Osteocyte (in vitro differentiated cells): Measurements from ENCODE around the gene FKBP10. TPM values are rescaled to one million over a fixed set of nuclear protein-coding genes. Genes with fewer than 3 reads are reported as not detected.

Source experiments
- DNase-seq: peaks from one replicate; pipeline ENCODE4 v3.0.0; 2021; ENCODE audit warnings: mixed read lengths; ENCODE audit not compliant: unreplicated experiment; ENCODE audit errors: extremely low spot score
- H3K27ac Mint-ChIP-seq: one replicate; pipeline ENCODE4 v1.8.0; 2021; ENCODE audit warnings: mild to moderate bottlenecking, mixed read lengths; ENCODE audit not compliant: unreplicated experiment
- H3K27me3 Mint-ChIP-seq: one replicate; pipeline ENCODE4 v1.8.0; 2021; ENCODE audit warnings: mixed read lengths; ENCODE audit not compliant: unreplicated experiment
- H3K36me3 Mint-ChIP-seq: one replicate; pipeline ENCODE4 v1.8.0; 2021; ENCODE audit warnings: mixed read lengths; ENCODE audit not compliant: unreplicated experiment
- H3K4me1 Mint-ChIP-seq: one replicate; pipeline ENCODE4 v1.8.0; 2021; ENCODE audit warnings: mixed read lengths; ENCODE audit not compliant: unreplicated experiment
- H3K4me3 Mint-ChIP-seq: one replicate; pipeline ENCODE4 v1.8.0; 2021; ENCODE audit warnings: mild to moderate bottlenecking, moderate library complexity, mixed read lengths; ENCODE audit not compliant: unreplicated experiment
- H3K9me3 Mint-ChIP-seq: one replicate; pipeline ENCODE4 v1.8.0; 2021; ENCODE audit warnings: mixed read lengths; ENCODE audit not compliant: unreplicated experiment
- long read RNA-seq: library from polyadenylated mRNA; unstranded; transcript quantifications from one replicate; pipeline ENCODE4 v2.0.0, GENCODE V29; 2021
- total RNA-seq: library from RNA; stranded (reverse); gene quantifications from 2 replicates; pipeline ENCODE4 v1.2.1, GENCODE V29; 2021
- TF ChIP-seq, protein P1 (sequence below): fragments of 200-600 bp; sonication (generic); IDR thresholded peaks from 2 replicates; pipeline ENCODE4 v1.5.0; 2021; ENCODE audit warnings: antibody characterized with exemption, mild to moderate bottlenecking, moderate library complexity

The FKBP10 gene, protein sequence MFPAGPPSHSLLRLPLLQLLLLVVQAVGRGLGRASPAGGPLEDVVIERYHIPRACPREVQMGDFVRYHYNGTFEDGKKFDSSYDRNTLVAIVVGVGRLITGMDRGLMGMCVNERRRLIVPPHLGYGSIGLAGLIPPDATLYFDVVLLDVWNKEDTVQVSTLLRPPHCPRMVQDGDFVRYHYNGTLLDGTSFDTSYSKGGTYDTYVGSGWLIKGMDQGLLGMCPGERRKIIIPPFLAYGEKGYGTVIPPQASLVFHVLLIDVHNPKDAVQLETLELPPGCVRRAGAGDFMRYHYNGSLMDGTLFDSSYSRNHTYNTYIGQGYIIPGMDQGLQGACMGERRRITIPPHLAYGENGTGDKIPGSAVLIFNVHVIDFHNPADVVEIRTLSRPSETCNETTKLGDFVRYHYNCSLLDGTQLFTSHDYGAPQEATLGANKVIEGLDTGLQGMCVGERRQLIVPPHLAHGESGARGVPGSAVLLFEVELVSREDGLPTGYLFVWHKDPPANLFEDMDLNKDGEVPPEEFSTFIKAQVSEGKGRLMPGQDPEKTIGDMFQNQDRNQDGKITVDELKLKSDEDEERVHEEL
- 408 and 426 TPM in 2 replicates for total RNA-seq
- long read RNA-seq, partial matches to known transcripts = 7 of 12 reads
- long read RNA-seq, other reads (novel, unspliced or antisense) = 0 of 12 reads

DNA sequence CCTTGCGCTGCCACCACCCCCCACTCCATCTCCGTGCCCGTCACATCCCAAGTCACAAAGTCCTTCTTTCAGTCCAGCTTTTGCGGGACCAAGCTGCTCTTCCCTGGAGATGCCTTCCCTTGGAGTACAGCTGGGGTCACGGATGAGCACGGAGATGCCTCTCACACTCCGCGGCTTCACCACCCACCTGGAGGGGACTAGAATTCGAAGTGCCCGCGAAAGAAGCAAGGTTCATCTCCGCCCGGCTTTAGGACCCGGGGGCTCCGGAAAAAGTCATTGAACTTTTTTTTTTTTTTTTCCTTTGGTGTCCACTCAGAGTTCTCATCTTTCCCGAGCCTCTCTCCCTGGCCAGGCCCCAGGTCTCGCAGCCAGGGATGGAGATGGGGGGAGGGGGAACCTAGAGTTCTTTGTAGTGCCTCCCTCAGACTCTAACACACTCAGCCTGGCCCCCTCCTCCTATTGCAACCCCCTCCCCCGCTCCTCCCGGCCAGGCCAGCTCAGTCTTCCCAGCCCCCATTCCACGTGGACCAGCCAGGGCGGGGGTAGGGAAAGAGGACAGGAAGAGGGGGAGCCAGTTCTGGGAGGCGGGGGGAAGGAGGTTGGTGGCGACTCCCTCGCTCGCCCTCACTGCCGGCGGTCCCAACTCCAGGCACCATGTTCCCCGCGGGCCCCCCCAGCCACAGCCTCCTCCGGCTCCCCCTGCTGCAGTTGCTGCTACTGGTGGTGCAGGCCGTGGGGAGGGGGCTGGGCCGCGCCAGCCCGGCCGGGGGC is at the start of gene FKBP10:
Gene FKBP10 (plus strand): TSS at position 624 of the 771 bp plus-strand sequence. CDS start 31 bp downstream, at position 655.
- Mint-ChIP-seq H3K4me1 (peaks cover 37% of the 10 kb centered on the region), H3K9me3 (no peaks in the 10 kb centered on the region), H3K27me3 (no peaks in the 10 kb centered on the region), H3K36me3 (peaks cover 14% of the 10 kb centered on the region), H3K27ac (peak within 1 kb of the TSS; percentile 90), H3K4me3 (peak within 1 kb of the TSS; percentile 99)
- peak; percentile 92 for DNase-seq
- TF ChIP-seq, protein P1, sequence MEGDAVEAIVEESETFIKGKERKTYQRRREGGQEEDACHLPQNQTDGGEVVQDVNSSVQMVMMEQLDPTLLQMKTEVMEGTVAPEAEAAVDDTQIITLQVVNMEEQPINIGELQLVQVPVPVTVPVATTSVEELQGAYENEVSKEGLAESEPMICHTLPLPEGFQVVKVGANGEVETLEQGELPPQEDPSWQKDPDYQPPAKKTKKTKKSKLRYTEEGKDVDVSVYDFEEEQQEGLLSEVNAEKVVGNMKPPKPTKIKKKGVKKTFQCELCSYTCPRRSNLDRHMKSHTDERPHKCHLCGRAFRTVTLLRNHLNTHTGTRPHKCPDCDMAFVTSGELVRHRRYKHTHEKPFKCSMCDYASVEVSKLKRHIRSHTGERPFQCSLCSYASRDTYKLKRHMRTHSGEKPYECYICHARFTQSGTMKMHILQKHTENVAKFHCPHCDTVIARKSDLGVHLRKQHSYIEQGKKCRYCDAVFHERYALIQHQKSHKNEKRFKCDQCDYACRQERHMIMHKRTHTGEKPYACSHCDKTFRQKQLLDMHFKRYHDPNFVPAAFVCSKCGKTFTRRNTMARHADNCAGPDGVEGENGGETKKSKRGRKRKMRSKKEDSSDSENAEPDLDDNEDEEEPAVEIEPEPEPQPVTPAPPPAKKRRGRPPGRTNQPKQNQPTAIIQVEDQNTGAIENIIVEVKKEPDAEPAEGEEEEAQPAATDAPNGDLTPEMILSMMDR = no peak

DNA sequence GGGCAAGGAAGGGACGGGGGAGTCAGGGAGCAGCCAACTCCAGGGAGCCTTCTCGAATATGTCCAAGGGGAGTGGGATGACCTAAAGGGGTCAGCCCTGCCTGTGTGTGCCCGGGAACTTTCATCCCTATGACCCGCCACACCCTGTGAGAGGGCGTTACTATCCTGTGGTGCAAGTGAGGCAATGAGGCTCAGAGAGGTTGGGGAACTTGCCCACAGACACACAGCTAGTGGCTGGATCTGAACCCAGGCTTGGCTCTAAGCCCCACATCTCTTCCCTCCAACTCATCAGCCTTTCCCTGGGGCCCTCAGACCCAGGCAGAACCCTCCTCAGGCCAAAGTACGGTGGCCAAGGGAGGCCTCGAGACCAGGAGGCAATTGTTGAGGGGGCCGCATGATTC is 49.5 kb upstream of the FKBP10 start:
- no peak overlapping the region for H3K4me3 Mint-ChIP-seq

DNA sequence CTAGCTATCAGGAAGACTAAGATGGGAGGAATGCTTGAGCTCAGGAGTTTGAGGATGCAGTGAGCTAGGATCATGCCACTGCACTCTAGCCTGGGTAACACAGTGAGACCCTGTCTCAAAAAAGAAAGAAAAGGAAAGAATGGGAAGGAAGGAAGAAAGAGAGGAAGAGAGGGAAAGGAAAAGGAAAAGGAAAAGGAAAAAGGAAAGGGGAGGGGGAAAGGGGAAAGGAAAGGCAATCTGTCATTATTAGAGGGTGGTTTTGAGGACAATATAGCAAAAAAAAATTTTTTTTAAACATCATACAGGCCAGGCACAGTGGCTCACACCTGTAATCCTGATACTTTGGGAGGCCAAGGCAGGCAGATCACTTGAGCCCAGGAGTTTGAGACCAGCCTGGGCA is 46.7 kb upstream of the FKBP10 start:
- Mint-ChIP-seq H3K4me3 (no peak overlapping the region), H3K27ac (no peak overlapping the region), H3K36me3 (peaks cover 57% of the 10 kb centered on the region), H3K27me3 (no peaks in the 10 kb centered on the region), H3K9me3 (no peaks in the 10 kb centered on the region), H3K4me1 (no peaks in the 10 kb centered on the region)
- DNase-seq = no peak
- TF ChIP-seq, protein P1 = no peak

More for the DNA sequence above, 49.5 kb upstream of the FKBP10 start:
- no peaks in the 10 kb centered on the region for H3K9me3 Mint-ChIP-seq
- H3K27me3 Mint-ChIP-seq = no peaks in the 10 kb centered on the region
- DNase-seq = no peak
- TF ChIP-seq, protein P1 = no peak
- H3K4me1 Mint-ChIP-seq = no peaks in the 10 kb centered on the region
- H3K36me3 Mint-ChIP-seq = peaks cover 54% of the 10 kb centered on the region
- no peak overlapping the region for H3K27ac Mint-ChIP-seq

DNA sequence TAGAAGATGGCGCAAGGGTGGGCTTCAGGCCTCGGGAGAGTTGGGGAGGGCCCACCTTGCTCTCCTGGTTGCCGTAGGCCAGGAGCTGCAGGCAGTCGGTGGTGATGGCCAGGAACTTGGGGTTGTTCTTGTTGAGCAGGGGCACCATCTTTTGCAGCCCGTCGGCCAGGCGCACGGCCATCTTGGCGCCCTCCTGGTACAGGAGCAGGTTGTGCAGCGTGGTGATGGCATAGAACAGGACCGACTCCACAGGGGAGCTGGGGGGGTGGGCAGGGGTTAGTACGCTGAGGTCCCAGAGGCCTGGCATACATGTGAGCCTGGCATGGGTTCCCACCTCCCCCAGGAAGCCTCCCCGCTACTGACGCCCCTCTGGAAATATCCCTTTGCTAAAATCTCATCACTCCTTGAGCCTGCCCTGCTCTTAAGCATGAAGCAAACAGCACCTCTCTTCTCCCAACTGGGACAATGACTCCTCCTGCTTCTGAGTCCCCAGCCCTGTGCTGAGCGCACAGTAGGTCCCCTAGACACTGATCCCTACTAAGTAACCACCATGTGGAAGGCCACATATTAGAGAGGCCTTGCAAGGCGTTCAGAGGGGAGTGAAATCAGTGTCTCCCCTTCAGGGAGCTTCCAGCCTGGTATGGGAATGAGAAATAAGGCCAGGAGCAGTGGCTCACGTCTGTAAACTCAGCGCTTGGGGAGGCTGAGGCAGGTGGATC is 45.3 kb upstream of the FKBP10 start:
- no peak overlapping the region for H3K4me3 Mint-ChIP-seq
- no peaks in the 10 kb centered on the region for H3K4me1 Mint-ChIP-seq
- DNase-seq = no peak
- H3K36me3 Mint-ChIP-seq = peaks cover 53% of the 10 kb centered on the region
- H3K27me3 Mint-ChIP-seq = no peaks in the 10 kb centered on the region
- TF ChIP-seq, protein P1 = no peak
- no peak overlapping the region for H3K27ac Mint-ChIP-seq
- H3K9me3 Mint-ChIP-seq = no peaks in the 10 kb centered on the region
